ENCODE data around the gene RELCH. TPM values are rescaled to one million over a fixed set of nuclear protein-coding genes. Genes with fewer than 3 reads are reported as not detected.

RELCH gene
- polyA plus RNA-seq, 3 donors, result 37.5 to 41.1 (median 39.7) TPM

DNA sequence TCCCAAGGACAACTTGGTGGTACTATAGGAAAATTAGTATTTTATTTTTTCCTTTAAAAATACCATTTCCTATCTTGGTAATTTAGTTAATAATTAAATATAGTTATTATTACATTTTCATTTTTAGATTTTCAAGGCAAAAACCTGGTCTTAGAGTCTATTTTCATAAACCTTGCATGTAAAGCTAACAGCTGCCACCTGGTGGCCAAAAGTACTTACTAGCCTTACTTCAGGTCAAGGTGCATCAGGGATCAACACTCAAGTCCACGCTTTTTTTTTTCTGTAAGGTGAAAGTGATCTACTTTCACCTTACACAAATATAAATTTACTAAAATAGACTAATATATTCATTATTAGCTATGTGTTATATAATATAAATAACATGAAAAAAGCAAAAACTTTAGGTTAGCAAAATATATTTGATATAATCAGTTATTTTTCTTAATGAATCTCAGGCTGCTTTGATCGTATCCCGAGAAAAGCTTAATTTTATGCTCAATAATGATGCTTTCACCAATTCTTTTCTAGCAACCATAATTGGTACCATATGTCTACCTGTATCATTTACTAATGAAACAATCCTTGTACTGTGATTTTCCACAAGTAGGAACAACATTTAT is 62.5 kb downstream of the RELCH start:
- peak; percentile 48 to 54 (median 52) for DNase-seq (ENCODE audit: low read depth in 3 of 3, low spot score in 2 of 3)

DNA sequence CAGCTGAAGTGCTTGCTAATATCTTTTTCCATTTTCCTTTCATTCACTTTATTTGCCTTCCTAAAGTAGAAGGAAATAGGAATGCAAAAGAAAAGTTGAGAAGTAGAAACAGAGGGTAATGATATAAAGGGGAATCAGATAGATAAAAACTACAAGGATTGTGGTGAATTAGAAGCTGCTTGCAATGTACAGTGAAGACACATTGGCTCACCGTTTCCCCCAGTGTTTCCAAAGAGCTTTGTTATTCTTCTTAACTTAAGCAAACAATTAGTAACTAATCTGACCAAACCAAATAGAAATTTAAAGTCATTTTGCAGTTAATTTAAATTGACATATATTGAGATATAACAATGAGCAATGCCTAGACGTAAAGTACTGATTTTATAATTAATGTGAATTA is 63.4 kb downstream of the RELCH start:
- DNase-seq (ENCODE audit: low read depth in 3 of 3, low spot score in 2 of 3), result no peak

DNA sequence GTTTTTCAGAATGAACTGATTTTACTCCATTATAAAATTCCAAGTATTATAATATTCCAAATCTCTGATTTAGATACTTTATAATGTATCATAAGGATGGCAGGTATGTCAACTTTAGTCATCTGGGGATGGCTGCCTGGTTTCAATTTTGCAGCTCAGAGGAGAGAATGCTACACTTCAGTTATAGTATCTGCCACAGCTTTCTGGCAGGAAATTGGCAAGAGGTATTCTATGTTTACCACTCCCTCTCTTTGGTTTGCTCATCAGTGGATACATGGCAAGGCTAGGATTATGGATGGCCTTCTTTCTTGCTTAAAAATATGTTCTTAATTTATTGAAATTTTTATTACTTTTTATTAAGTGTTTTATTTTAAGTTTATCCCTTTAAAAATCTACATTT is 71.0 kb downstream of the RELCH start:
- DNase-seq (ENCODE audit: low read depth in 3 of 3, low spot score in 2 of 3), result no peak

DNA sequence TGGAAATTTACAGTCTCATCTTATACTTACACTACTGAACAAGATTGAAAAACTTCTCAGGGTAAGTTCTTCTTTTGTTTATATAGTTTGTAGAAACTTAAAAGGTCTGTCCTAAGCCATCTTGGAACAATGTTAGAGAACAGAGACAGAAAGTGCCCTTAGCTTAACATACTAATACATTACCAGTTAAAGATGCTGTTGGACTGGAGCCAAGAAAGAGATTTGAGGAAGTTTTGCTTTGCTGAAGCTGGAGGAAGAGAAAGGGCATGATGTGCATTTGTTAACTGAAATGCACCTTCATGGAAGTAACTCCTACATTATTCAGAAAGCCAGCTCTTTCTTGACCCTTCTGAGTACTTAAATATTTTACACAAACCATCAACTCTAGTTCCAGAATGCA is 71.6 kb downstream of the RELCH start:
- DNase-seq (ENCODE audit: low read depth in 3 of 3, low spot score in 2 of 3), result peak in 1 of 3 donors; percentile 13

DNA sequence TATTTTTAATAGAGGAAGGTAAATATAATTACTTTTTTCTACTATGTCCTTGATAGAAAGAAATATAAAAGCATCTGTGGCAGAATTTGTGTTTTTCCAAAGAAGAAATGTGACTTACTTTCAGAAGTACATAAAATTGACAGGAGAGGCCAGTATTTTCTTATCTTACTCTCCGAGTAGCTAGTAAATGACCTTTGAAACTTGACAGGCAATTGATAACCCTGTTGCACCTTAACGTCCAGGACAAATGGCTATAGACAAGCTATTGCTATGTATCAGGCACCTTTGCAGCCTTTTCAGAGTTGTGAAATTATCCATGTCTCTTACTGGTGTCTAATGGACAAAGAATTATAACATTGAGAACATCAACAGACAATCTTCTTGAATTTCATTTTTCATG is 75.0 kb downstream of the RELCH start:
- DNase-seq (ENCODE audit: low read depth in 3 of 3, low spot score in 2 of 3), result no peak

DNA sequence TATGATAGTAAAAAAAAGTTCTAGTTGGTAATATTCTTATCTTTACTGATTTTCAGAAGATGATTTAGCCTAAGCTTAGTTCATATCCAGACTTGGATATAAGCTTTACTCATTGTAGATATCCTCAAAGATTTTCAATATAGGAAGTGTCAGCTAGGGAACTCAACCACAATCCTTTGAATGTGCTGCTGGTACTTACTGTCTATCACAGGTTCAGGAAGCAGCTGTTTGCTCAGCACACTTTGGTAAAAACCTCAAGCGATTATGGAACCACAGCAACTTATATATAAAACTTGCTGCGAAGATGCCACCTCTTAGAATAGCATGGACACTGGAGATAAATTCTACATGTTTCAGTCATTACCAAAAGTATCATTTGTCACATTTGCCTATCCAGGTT is 77.9 kb downstream of the RELCH start:
- no peak for DNase-seq (ENCODE audit: low read depth in 3 of 3, low spot score in 2 of 3)

DNA sequence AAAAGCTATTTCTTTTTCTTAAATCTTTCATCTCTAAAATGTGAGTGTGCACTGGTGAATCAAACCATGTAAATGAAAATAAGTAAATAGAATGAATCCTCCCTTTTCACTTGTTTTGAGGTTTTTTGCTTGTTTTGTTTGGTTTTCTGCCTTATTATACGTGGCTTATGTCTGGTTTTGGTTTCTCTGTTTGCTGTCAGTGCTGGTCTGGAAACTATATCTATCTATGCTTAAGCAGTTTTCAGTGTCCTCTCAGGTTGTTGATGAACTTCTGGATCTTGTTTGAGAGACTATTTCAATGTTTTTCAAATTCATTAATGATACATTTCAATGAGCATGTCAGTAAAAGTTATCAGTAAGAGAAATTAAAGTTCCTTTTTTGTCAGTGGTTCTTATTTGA is 90.0 kb downstream of the RELCH start:
- no peak for DNase-seq (ENCODE audit: low read depth in 3 of 3, low spot score in 2 of 3)

DNA sequence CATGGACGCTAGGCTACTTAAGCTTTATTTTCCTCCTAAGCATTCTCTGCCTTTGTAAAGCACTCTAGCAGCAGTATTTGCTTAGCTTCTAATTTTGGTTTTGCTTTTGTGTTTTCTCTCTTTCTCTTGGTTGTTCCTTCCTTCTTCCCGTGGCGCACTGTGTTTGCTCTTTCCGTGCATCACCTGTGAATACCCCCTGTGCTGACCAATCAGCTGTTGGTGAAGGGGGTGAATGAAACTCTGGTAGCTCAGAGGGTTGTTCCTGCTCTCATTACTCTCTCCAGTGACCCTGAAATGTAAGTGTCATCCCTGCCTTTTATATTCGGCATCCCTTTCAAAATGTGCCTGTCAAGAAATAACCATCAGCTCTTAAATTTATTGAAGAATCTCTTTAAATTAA is 92.5 kb downstream of the RELCH start:
- DNase-seq (ENCODE audit: low read depth in 3 of 3, low spot score in 2 of 3), result no peak

DNA sequence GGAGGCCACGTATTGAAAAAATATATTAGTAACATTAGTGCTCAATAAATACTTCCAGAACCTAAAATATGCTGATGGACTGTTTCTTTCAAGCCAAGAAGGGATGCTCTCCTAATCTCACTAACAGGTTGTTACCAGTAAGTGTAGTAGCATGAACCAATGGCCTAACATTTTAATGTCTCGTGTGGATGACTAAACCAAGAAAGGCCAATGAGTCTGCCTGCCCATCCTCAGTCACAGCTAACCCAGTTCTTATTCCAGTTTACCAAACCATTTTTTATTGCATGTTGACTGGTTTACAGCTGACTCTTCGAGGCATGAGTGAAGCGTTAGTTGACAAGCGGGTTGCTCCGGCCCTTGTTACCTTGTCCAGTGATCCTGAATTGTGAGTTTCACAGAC is 93.0 kb downstream of the RELCH start:
- no peak for DNase-seq (ENCODE audit: low read depth in 3 of 3, low spot score in 2 of 3)

DNA sequence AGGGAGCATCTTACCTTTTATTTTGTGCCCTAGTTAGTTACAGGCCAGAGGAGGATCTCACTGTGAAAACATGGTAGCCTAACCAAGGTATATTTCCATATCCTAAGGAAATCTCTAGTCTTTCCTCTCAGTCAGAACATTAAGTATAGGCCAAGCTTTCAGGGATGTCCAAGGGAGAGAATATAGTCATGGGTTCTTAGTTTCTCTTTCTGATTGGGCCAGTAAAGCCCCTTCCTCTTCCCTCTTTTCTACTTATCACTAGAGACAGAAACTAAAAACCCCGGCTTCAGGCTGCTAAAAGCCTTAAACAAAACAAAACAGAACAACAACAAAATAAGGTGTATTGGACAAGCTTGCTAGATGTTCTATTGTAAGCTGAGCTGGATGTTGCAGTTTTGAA is 93.7 kb downstream of the RELCH start:
- DNase-seq (ENCODE audit: low read depth in 3 of 3, low spot score in 2 of 3), result no peak

DNA sequence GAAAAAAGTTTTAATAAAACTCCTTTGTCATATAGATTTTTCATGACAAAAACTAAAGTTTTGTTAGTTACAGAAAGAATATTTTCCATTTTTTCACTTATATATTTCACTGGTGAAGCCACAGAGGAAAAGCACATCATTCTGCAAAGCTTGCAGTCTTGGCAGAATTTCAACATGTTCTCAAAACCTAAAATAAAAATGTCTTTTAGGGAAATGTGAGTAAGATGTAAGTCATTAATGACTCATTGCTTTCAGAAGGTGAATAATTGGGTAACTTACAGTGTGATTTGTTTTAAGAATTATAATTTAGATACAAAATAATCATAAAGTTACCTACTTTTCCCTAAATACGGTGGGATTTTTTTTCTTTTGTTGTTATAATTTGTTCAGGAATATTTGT is 94.6 kb downstream of the RELCH start:
- DNase-seq (ENCODE audit: low read depth in 3 of 3, low spot score in 2 of 3), result no peak

DNA sequence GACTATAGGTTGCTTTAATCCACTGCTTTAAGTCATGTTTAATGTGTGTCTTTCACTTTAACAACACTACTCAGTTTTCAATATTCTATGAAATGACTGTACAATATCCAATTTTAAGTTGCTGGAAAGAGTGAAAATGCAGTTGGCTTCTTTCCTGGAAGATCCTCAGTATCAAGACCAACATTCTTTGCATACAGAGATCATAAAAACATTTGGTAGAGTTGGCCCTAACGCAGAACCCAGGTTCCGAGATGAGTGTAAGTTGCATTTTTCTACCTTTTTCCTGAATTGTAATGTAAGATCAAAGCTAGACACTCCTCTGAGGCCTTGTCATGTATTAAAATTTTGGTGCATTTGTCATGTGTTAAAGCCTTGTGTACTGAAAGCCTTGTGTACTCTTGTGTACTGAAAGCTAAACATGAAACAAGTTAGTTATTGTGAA is 95.2 kb downstream of the RELCH start:
- no peak for DNase-seq (ENCODE audit: low read depth in 3 of 3, low spot score in 2 of 3)

DNA sequence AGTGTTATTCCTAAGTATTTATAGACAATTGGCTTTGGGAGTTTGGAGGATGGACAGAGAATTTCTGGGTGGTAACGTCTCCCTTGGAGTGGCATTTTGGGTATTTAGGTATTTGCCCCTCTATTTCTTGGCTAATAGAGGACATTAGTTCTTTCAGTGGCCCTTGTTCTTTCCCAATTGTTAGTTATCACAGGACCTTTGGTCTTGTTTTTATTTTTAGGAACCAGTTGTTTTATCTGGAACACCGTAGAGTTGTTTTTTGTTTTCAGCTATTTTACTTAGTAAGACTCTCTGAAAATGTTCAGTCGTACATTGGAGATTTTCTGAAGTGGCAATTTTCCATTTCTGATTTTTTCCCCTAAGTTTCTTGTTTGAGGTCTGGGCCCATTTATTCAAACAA is 97.6 kb downstream of the RELCH start:
- DNase-seq (ENCODE audit: low read depth in 3 of 3, low spot score in 2 of 3), result no peak

DNA sequence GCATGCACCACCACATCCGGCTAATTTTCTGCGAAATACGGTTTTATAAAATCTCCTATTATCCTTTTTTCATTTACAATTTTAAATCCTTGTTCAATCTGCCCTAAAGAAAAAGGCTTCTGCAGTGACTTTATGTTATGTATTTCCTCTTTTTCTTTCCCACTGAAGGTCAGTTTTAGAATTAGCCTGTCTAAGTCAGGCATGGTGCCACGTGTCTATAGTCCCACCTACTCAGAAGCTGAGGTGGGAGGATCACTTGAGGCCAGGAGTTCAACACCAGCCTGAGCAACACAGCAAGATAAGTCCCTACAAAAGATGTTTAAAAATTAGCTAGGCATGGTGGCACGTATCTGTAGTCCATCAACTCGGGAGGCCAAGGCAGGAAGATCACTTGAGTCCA is 98.2 kb downstream of the RELCH start:
- no peak for DNase-seq (ENCODE audit: low read depth in 3 of 3, low spot score in 2 of 3)

DNA sequence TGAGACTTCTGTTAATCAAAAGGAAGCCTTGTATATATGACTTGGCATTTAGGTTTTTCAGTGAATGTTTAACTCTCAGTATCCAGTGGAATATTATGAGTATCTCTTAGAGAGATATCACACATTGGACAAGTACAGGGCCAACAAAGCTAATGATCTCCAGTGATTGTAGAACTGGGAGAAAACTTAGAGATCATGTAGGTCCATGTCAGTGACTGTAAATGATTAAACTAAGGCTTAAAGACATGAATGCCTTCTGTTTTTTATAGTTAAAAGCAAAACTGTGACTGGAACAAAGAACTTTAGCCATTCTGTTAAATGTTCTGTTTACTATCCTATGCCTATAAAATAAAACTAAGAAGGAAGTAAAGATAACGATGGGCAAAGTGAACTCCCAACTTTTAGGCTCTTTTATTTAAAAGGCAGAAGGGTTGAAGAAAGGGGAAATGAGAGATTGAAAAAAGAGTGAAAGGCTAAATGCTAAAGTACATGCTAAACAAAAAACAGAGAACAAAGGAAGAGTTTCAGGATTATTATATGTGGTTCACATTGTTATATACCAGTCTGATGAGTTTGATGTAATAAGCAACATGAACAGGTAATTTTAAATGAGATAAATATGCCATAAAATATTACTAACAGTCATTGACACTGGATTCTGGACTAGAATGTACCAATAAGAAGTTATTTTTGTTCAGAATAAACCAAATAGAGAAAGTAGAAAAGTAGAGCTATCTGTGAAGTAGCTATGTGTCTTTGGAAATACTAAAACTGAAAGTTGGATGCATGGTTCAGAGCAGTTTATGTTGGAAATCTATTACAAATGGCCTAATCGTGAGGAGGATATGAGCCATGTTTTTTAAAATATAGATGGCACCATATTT is 101.0 kb downstream of the RELCH start:
- DNase-seq (ENCODE audit: low read depth in 3 of 3, low spot score in 2 of 3), result no peak

DNA sequence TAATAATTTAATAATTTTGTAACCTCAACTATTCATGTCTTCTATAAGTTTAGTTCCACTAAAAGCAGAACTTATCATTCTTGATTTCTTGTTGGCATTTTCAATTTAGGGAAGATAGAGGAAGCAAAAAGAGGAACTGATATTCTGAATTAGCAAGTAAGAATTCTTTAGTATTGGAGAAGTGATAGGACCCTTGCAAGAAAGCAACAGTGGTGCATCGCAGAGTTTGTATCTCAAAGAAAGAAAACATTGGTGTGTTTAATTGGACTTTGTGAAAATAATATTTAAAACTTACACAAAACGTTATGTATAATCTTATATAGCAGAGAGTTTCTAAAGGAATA is 101.6 kb downstream of the RELCH start:
- DNase-seq (ENCODE audit: low read depth in 3 of 3, low spot score in 2 of 3), result no peak

DNA sequence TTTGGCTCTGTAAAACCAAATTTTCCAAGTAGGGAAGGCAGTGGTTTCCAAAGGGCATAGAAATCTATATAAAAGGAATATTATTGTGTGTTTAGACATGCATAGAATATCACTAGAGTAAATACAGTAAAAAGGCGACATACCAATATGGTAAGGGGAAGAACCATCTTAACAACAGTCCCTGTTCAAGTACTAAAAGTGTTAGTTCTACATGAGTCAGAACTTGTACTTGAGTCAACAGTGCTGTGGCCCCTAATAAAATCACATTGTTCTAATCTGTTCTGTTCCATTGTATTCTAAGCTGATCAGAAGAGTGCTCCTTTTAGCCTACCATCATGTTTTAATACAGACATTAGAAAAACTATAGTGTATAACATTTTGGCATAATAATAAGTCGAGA is 102.0 kb downstream of the RELCH start:
- no peak for DNase-seq (ENCODE audit: low read depth in 3 of 3, low spot score in 2 of 3)

DNA sequence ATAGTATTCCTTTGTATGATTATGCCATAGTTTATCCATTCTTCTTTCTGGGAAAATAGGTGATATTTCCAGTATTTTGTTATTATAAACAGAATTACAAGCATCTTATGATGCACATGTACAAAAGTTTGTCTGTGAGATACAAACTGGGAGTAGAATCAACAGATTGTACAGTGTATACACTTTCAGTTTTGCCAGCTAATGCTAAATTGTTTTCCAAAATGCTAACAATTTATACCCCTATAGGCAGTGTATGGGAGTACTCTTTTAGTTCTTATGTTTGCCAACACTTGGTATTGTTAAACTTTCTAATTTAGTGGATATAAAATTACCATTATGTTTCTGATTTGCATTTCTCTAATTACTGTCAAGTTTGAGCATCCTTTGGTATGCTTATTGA is 107.0 kb downstream of the RELCH start:
- DNase-seq (ENCODE audit: low read depth in 3 of 3, low spot score in 2 of 3), result no peak

DNA sequence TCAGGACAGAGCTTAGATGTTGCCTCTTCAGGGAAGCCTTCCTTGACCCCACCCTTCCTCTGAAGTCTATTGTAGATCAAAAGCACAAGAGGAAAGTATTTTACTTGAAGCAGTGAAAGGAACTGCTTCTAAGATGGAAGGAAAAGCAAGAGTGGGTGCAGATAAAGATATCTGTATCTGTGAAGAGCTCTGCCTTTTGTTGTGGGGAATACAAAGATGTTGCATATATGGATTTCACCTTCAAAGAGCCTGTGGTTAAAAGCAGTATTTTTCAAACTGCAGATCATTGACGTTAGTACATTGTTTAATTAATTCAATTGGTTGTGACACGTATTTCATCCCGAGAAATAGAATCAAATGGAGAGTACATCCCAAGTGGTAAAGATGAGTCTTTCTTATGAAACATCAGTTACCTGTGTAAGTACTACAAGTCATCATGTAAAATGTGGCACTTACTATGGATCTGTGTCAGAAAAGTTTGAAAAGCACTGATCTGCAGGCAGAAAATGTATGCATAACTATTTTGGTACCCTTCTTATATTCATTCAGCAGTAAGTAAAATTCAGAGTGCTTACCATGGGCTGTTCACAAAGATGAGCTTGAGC is 113.4 kb downstream of the RELCH start:
- DNase-seq (ENCODE audit: low read depth in 3 of 3, low spot score in 2 of 3), result no peak

DNA sequence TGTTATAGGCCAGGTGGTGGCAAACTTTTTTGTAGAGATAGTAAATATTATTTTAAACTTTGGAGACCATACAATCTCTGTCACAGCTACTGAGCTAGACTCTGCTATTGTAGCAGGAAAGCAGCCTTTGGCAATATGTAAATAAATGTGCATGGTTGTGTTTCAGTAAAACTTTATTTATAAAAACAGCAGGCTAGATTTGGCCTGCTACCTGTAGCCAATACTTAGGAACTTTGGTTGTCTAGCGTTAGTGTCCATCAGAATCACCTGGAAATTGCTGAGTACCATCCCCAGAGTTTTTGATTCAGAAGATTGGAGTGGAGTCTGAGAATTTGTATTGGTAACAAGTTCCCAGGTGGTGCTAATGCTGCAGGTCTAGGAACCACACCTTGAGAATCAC is 114.3 kb downstream of the RELCH start:
- no peak for DNase-seq (ENCODE audit: low read depth in 3 of 3, low spot score in 2 of 3)

DNA sequence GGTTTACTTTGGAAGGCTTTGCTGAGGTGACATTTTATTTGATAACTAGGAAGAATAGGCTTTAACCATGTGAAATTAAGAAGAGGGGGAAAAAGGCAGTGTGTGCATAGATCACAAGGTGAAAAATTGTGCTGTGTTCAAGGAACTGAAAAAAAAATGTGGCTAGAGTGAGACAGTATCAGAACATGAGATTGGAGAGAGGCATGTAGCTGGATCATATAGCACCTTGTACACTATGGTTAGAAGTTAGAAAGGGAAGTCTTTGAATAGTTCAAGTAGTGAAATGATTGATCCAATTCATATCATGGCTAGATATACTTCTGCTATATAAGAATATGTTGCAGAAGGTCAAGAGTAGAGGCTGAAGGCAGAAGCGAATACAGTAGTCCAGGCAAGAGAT is 125.8 kb downstream of the RELCH start:
- DNase-seq (ENCODE audit: low read depth in 3 of 3, low spot score in 2 of 3), result no peak

Measured in right renal cortex interstitium (tissue), 3 donors.